ENCODE measurements around the gene PIP4P1.

DNA sequence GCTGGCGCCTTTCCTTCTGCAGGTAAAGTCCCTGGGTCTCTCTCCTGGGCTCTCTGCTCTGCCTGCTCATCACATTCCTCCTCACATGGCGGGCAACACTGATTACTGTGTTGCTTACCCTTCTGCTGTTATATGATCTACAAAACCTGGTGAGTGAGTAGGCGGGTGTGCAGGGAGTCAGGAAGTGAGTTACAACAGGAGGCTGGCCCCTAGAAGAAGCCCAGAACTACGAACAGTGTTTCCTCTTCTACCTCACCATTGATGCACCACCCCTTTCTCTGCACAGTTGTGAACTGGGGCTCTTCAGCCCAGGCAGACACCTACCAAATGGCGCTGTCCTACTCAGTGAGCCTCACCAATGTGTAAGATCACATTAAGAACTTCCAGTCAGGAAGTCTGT lies 20.4 kb downstream of the PIP4P1 start:
- TF ChIP-seq, protein P1, sequence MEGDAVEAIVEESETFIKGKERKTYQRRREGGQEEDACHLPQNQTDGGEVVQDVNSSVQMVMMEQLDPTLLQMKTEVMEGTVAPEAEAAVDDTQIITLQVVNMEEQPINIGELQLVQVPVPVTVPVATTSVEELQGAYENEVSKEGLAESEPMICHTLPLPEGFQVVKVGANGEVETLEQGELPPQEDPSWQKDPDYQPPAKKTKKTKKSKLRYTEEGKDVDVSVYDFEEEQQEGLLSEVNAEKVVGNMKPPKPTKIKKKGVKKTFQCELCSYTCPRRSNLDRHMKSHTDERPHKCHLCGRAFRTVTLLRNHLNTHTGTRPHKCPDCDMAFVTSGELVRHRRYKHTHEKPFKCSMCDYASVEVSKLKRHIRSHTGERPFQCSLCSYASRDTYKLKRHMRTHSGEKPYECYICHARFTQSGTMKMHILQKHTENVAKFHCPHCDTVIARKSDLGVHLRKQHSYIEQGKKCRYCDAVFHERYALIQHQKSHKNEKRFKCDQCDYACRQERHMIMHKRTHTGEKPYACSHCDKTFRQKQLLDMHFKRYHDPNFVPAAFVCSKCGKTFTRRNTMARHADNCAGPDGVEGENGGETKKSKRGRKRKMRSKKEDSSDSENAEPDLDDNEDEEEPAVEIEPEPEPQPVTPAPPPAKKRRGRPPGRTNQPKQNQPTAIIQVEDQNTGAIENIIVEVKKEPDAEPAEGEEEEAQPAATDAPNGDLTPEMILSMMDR (IDR thresholded peaks at IDR 0.05 in 2 of 3, conservative IDR thresholded peaks at IDR 0.05 in 1 of 3; ENCODE audit: control insufficient read depth in 2 of 3, extremely low read depth in 1 of 3, insufficient read depth in 1 of 3, low read depth in 3 of 3, low read length in 3 of 3), result no peak
- TF ChIP-seq MEF2A (IDR thresholded peaks at IDR 0.05; ENCODE audit: insufficient read depth, low read depth, low read length), result no peak
- TF ChIP-seq TAF1 (IDR thresholded peaks at IDR 0.05; ENCODE audit: borderline replicate concordance, low read depth, low read length), result no peak
- TF ChIP-seq, protein P2, sequence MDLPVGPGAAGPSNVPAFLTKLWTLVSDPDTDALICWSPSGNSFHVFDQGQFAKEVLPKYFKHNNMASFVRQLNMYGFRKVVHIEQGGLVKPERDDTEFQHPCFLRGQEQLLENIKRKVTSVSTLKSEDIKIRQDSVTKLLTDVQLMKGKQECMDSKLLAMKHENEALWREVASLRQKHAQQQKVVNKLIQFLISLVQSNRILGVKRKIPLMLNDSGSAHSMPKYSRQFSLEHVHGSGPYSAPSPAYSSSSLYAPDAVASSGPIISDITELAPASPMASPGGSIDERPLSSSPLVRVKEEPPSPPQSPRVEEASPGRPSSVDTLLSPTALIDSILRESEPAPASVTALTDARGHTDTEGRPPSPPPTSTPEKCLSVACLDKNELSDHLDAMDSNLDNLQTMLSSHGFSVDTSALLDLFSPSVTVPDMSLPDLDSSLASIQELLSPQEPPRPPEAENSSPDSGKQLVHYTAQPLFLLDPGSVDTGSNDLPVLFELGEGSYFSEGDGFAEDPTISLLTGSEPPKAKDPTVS (IDR thresholded peaks at IDR 0.05; ENCODE audit: low read depth, low read length), result no peak
- TF ChIP-seq, protein P3, sequence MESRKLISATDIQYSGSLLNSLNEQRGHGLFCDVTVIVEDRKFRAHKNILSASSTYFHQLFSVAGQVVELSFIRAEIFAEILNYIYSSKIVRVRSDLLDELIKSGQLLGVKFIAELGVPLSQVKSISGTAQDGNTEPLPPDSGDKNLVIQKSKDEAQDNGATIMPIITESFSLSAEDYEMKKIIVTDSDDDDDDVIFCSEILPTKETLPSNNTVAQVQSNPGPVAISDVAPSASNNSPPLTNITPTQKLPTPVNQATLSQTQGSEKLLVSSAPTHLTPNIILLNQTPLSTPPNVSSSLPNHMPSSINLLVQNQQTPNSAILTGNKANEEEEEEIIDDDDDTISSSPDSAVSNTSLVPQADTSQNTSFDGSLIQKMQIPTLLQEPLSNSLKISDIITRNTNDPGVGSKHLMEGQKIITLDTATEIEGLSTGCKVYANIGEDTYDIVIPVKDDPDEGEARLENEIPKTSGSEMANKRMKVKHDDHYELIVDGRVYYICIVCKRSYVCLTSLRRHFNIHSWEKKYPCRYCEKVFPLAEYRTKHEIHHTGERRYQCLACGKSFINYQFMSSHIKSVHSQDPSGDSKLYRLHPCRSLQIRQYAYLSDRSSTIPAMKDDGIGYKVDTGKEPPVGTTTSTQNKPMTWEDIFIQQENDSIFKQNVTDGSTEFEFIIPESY (IDR thresholded peaks at IDR 0.05), result no peak
- TF ChIP-seq TCF12 (IDR thresholded peaks at IDR 0.05; ENCODE audit: low read depth, low read length), result no peak
- TF ChIP-seq CHD1 (IDR thresholded peaks at IDR 0.05; ENCODE audit: low read depth, low read length), result no peak
